ENCODE results near the gene DMC1. TPM values are rescaled to one million over a fixed set of nuclear protein-coding genes. Genes with fewer than 3 reads are reported as not detected.

Gene DMC1
- total and polyA plus RNA-seq, 4 donors: 0.24 to 2.7 (median 1.8) TPM

DNA sequence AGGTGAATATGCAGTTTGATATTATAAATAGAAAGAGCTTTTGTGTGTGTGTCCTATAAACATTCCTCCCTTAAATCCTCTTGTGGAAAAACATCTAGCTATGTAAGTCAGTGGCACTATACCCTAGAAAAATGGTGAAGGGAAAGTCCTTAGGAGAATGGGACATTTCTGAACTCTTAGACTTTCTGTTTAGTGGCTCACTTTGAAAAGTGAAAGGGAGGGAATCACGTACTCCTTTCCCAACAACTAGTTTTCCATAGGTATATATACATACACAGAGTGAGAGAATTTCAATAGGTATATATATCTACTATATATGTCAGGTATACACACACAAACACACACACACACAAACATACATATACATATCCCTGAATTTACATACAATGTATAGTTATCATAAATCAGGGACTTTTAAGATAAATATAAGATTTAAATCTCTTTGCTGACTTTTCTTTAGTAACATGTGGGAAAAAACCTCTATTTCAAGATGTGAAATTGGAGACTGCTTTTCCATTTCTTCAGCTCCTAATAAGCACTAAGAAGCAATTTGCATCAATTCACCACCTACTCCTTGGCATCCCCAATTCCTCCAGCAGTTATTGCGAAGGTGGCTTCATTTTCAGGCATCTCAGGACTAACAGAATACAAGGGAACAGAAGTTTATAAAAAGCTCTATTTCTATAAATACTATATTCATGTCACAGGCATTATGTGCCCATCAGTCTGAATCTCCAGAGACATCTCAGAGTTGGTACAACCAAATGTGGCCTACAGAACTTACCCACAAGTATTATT lies 50.3 kb downstream of the DMC1 start:
- ATAC-seq (ENCODE audit: insufficient read depth, low FRiP score) (no peak), DNase-seq (no peak)
- H3K27me3 ChIP-seq (ENCODE audit: control insufficient read depth in 3 of 3, insufficient read depth in 3 of 3, low read length in 2 of 3): no peaks in the 10 kb centered on the region
- no peak overlapping the region for H3K4me3 ChIP-seq
- no peak overlapping the region for H3K27ac ChIP-seq (ENCODE audit: low read depth in 1 of 2, low read length in 1 of 2)
- no peaks in the 10 kb centered on the region for H3K36me3 ChIP-seq (ENCODE audit: control insufficient read depth in 4 of 4, insufficient read depth in 4 of 4, low read length in 4 of 4)
- H3K9me3 ChIP-seq (ENCODE audit: control insufficient read depth in 4 of 4, insufficient read depth in 3 of 4, low read length in 3 of 4): no peaks in the 10 kb centered on the region
- TF ChIP-seq, protein P1, sequence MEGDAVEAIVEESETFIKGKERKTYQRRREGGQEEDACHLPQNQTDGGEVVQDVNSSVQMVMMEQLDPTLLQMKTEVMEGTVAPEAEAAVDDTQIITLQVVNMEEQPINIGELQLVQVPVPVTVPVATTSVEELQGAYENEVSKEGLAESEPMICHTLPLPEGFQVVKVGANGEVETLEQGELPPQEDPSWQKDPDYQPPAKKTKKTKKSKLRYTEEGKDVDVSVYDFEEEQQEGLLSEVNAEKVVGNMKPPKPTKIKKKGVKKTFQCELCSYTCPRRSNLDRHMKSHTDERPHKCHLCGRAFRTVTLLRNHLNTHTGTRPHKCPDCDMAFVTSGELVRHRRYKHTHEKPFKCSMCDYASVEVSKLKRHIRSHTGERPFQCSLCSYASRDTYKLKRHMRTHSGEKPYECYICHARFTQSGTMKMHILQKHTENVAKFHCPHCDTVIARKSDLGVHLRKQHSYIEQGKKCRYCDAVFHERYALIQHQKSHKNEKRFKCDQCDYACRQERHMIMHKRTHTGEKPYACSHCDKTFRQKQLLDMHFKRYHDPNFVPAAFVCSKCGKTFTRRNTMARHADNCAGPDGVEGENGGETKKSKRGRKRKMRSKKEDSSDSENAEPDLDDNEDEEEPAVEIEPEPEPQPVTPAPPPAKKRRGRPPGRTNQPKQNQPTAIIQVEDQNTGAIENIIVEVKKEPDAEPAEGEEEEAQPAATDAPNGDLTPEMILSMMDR (IDR thresholded peaks at IDR 0.05; ENCODE audit: control extremely low read depth, extremely low read depth): no peak
- H3K4me1 ChIP-seq (ENCODE audit: control insufficient read depth in 5 of 5, insufficient read depth in 5 of 5, low read length in 5 of 5): no peaks in the 10 kb centered on the region
- 95 to 98% methylated on average over 2 of the region's 2 CpGs for WGBS, 2 donors
- H3K9ac ChIP-seq (ENCODE audit: insufficient read depth in 1 of 2, low read length in 2 of 2): no peak overlapping the region

DNA sequence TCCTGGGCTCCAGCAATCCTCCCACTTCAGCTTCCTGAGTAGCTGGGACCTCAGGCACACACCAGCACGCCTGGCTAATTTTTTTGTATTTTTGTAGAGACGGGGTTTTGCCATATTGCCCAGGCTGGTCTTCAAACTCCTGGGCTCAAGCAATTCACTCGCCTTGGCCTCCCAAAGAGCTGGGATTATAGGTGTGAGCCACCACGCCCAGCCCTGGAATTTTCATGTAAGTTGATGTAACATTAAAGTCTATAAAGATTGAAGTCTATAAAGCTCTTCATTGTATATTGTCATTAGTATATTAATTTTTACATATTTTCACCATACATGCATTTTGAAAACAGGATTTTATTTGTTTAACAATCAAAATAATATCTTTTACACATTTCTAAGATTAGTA lies 51.4 kb downstream of the DMC1 start:
- TF ChIP-seq, protein P1 (IDR thresholded peaks at IDR 0.05; ENCODE audit: control extremely low read depth, extremely low read depth): no peak
- Histone ChIP-seq H3K4me1 (ENCODE audit: control insufficient read depth in 5 of 5, insufficient read depth in 5 of 5, low read length in 5 of 5) (no peaks in the 10 kb centered on the region), H3K27me3 (ENCODE audit: control insufficient read depth in 3 of 3, insufficient read depth in 3 of 3, low read length in 2 of 3) (no peaks in the 10 kb centered on the region), H3K36me3 (ENCODE audit: control insufficient read depth in 4 of 4, insufficient read depth in 4 of 4, low read length in 4 of 4) (no peaks in the 10 kb centered on the region), H3K9me3 (ENCODE audit: control insufficient read depth in 4 of 4, insufficient read depth in 3 of 4, low read length in 3 of 4) (no peaks in the 10 kb centered on the region), H3K9ac (ENCODE audit: insufficient read depth in 1 of 2, low read length in 2 of 2) (no peak overlapping the region), H3K27ac (ENCODE audit: low read depth in 1 of 2, low read length in 1 of 2) (no peak overlapping the region), H3K4me3 (no peak overlapping the region)
- WGBS, 2 donors: 94 to 96% methylated on average over 4 of the region's 4 CpGs
- ATAC-seq (ENCODE audit: insufficient read depth, low FRiP score) (no peak), DNase-seq (no peak)

DNA sequence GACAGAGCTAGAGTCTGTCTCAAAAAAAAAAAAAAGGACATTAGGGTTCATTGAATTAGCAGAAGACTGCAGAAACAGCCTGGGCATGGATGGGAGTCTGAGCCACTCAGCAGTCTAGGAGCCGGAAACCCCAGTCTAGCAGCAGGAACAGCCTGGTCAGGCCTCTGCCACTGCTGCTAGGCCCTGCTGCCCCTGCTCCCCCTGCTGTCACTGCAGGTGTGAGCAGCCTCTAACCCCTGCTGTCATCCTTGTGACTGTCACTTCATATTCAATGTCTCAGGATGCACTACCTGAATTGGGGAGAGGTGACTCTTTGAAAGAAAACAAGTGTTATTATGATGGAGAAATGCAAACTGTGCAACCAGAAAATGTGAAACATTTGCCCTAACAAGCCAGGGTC lies 56.9 kb downstream of the DMC1 start:
- H3K27ac ChIP-seq (ENCODE audit: low read depth in 1 of 2, low read length in 1 of 2): no peak overlapping the region
- no peaks in the 10 kb centered on the region for H3K9me3 ChIP-seq (ENCODE audit: control insufficient read depth in 4 of 4, insufficient read depth in 3 of 4, low read length in 3 of 4)
- H3K4me3 ChIP-seq: no peak overlapping the region
- peaks cover 0 to 1% (median 0%) of the 10 kb centered on the region in 5 donors for H3K4me1 ChIP-seq (ENCODE audit: control insufficient read depth in 5 of 5, insufficient read depth in 5 of 5, low read length in 5 of 5)
- no peaks in the 10 kb centered on the region for H3K36me3 ChIP-seq (ENCODE audit: control insufficient read depth in 4 of 4, insufficient read depth in 4 of 4, low read length in 4 of 4)
- H3K9ac ChIP-seq (ENCODE audit: insufficient read depth in 1 of 2, low read length in 2 of 2): no peak overlapping the region
- TF ChIP-seq, protein P1 (IDR thresholded peaks at IDR 0.05; ENCODE audit: control extremely low read depth, extremely low read depth): no peak
- ATAC-seq (ENCODE audit: insufficient read depth, low FRiP score) (no peak), DNase-seq (no peak)
- no peaks in the 10 kb centered on the region for H3K27me3 ChIP-seq (ENCODE audit: control insufficient read depth in 3 of 3, insufficient read depth in 3 of 3, low read length in 2 of 3)
- 60 to 73% methylated on average over 1 of the region's 1 CpG for WGBS, 2 donors

Data from lung (tissue), 12 donors.